ENCODE data around the gene CDYL2.
"Not testable (repeated sequence)": the region's sequence is repeated elsewhere in the genome, so short reads cannot be mapped to it uniquely, and the experiment has no call there.

Gene CDYL2

GRCh38 chr16:80804526-80805383, at the start of gene CDYL2:
TSS of gene CDYL2 (minus strand) at chr16:80804598. CDS start at chr16:80804173, 425 bp downstream.
- DNase-seq (ENCODE audit: low read depth in 2 of 2, low spot score in 1 of 2), result no peak

DNA sequence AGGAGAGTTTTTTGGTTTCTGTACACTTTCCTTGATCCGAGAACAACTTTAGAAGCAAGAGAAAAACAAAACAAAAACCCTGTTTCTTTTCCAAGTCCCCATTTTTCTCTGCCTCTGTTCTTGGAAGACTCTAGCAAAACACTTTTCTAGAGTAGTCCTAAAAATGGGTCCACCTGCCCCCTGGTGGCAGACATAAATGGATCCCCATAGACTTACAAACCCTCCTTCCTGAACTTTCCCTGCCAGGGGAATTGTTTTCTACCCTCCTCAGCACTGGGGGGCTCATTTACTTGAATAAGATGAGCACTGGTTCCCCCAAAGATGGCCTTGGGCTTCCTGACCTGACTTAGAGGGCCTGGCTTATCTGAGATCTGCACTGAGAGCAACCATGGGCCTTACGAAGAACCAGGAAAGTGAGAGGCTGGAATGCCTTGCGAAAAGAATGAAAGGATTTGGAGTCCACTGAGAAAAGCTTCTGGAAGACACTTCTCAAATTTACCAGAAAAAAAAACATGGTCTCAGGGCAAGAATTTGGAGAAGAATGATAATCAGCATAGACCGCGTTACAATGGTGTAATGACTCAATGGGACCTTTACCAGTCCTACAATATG, 48.0 kb upstream of the CDYL2 start:
- DNase-seq (ENCODE audit: low read depth in 2 of 2, low spot score in 1 of 2), result no peak

- no peak for DNase-seq (ENCODE audit: low read depth in 2 of 2, low spot score in 1 of 2)
Measured at GRCh38 chr16:80851831-80852230, 47.4 kb upstream of the CDYL2 start.

GRCh38 chr16:80850757-80851156, 46.4 kb upstream of the CDYL2 start:
- no peak for DNase-seq (ENCODE audit: low read depth in 2 of 2, low spot score in 1 of 2)

DNA sequence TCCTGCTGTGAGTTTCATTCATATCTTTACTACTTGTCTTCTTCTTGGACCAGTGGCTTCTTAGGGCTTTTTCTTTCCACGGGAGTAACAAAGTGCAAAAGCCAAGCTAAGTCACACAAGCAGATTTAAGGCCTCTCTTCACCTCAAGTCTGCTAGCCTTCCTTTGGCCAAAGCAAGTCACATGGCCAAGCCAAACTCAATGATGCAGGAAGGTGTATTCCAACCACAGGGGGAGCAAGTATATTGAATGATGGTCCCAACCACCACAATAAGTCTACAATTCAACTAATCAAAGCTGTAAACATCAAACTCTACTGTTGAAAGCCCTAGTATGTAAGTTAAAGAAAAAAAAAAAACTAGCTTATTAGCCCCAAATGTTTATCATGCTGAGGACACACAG, 44.5 kb upstream of the CDYL2 start:
- DNase-seq (ENCODE audit: low read depth in 2 of 2, low spot score in 1 of 2), result no peak

GRCh38 chr16:80846680-80847079, 42.3 kb upstream of the CDYL2 start:
- no peak for DNase-seq (ENCODE audit: low read depth in 2 of 2, low spot score in 1 of 2)

GRCh38 chr16:80846275-80846674, 41.9 kb upstream of the CDYL2 start:
- no peak for DNase-seq (ENCODE audit: low read depth in 2 of 2, low spot score in 1 of 2)

DNA sequence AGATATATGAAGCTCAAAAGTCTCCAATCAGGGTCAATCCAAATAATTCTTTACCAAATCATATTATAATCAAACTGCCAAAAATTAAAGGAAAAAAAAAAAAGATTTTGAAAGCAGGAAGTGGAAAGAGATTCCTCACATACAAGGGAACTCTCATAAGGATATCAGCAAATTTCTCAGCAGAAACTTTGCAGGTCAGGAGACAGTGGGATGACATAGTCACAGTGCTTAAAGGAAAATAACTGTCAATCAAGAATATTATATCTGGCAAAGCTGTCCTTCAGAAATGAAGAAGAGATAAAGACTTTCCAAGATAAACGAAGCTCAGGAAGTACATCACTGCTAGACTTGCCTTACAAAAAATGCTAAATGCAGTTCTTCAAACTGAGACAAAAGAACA, 40.0 kb upstream of the CDYL2 start:
- DNase-seq (ENCODE audit: low read depth in 2 of 2, low spot score in 1 of 2), result no peak

DNA sequence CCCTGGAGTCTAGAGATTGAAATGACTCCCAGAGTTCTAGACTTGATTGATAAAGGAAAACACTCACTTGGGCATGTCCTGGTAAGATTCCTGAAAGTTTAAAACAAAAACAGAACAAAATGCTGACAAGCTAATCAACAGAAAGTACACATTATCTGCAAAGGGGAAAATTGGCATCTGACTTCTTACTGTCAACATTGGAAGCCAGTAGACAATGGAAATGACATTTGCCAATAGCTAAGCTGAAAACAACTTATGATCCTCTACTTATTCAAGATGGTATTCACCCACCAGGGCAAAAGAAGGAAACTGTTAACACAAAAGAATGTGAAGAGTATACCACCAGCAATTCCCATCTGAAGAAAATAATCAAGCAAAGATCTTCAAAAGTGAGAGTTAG, 36.8 kb upstream of the CDYL2 start:
- DNase-seq (ENCODE audit: low read depth in 2 of 2, low spot score in 1 of 2), result no peak

GRCh38 chr16:80837533-80838147, 33.2 kb upstream of the CDYL2 start:
- DNase-seq (ENCODE audit: low read depth in 2 of 2, low spot score in 1 of 2), result no peak

GRCh38 chr16:80836846-80837245, 32.4 kb upstream of the CDYL2 start:
- DNase-seq (ENCODE audit: low read depth in 2 of 2, low spot score in 1 of 2), result no peak

GRCh38 chr16:80836202-80836601, 31.8 kb upstream of the CDYL2 start:
- no peak for DNase-seq (ENCODE audit: low read depth in 2 of 2, low spot score in 1 of 2)

GRCh38 chr16:80831039-80831438, 26.6 kb upstream of the CDYL2 start:
- DNase-seq (ENCODE audit: low read depth in 2 of 2, low spot score in 1 of 2), result no peak

- no peak for DNase-seq (ENCODE audit: low read depth in 2 of 2, low spot score in 1 of 2)
Measured at GRCh38 chr16:80828495-80828894, 24.1 kb upstream of the CDYL2 start.

DNA sequence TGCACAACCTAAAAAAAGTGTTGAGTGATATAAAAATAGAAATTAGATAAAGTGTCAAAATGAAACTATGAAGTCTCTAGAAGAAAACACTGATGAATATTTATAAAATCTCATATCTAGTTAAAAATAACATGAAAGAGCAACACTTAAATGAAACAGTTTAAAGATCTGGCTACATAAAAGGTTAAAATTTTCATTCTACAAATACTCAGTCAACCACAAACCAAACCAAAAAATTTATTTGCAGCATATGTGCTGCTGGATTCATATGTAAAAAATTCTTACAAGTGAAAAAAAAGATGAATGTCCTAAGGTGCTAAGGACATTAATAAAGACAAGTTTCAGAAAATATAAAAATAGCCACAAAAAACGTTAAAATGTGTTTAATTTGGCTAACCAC, 22.6 kb upstream of the CDYL2 start:
- DNase-seq (ENCODE audit: low read depth in 2 of 2, low spot score in 1 of 2), result no peak

DNA sequence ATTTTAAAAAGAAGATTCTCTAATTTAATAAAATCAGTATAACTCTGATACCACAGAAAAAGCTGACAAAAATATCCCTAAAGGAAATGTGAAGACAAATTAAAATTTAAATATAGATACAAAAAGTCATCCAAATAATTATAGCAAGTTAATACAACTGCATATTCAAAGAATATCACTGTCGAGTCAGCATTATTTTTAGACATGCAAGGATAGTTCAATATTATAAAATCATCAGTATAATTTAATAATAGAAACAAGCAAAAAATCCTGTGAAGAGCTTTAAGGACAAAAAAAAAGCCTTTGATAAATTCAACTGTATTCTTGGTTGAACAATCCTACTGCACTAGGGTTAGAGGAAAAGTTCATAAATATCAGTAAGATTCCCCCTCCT, 21.0 kb upstream of the CDYL2 start:
- DNase-seq (ENCODE audit: low read depth in 2 of 2, low spot score in 1 of 2), result no peak

DNA sequence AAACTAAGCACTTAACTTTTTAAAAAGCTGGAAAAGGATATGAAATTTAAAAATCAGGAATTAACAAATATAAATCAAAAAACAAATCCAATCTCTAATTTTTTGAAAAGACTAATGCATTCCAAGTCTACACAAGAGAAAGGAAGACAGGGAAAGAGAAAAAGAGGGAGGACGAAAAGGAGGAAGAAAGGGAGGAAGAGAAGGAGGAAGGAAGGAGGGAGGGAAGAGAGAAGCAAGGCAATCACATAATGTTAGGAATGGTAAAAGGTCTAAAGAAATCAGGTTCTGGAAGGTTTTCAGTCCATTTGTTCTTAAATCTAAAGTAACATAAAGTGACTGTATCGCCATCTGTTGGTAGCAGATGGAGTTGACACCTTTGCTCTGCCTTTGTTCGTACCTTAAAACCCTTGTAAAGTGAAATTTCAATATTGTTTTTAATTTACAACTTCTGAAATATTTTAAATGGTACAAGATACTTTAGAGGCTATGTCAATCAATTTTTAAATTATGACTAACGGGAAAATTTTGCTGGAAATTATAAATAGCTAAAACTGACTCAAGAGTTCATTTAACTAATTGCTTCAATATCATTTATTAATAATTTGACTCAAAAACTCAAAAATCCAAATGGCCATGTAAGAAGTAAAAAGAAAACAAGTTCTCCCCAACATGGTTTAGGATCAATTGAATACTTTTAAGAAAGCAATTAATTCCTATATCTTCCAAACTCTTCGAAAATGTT, 20.4 kb upstream of the CDYL2 start:
- DNase-seq (ENCODE audit: low read depth in 2 of 2, low spot score in 1 of 2), result no peak

DNA sequence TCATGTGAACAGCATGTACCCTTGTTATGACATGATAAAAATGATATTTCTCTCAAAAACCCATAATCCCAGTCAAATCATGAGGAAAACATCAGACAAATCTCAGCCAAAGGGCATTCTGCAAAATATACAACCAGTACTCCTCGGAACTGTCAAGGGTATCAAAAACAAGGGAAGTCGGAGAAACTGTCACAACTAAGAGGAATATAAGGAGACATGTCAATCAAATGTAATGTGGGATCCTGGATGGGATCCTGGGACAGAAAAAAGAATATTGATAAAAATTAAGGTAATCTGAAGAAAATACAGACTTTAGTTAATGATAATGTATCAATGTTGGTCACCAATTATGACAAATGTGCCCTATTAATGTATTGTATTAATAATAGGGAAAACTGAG, 15.6 kb upstream of the CDYL2 start:
- DNase-seq (ENCODE audit: low read depth in 2 of 2, low spot score in 1 of 2), result no peak

DNA sequence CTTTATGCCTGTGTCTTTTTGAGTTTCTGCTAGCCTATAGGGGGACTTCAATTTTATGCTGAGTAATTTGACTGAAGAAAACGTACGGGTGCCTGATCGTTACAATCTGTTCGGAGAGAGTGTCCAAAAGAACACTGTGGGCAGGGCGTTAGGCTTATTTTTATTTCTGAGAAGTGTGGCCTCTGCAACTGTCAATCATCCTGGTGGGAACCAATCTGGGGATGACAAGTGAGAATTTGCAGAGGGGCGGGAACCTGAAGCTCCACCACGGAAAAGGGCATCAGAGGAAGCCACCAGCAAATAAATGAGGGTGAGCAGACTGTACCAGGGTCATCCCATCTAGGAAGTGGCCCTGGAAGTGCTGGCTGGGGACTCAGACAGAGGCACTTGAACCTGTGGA, 12.0 kb upstream of the CDYL2 start:
- DNase-seq (ENCODE audit: low read depth in 2 of 2, low spot score in 1 of 2), result no peak

DNA sequence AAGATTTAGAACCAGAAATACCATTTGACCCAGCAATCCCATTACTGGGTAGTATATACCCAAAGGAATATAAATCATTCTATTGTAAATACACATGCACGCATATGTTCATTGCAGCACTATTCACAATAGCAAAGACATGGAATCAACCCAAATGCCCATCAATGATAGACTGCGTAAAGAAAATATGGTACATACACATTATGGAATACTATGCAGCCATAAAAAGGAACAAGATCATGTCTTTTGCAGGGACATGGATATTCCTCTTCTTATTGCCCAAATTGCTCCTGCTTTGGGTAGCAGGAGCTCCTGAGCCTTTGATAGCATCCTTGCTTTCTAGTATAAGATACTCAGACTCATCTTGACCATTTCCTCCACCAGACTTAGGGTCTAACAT, 10.9 kb upstream of the CDYL2 start:
- DNase-seq (ENCODE audit: low read depth in 2 of 2, low spot score in 1 of 2), result not testable (repeated sequence)

GRCh38 chr16:80812593-80812992, 8.2 kb upstream of the CDYL2 start:
- DNase-seq (ENCODE audit: low read depth in 2 of 2, low spot score in 1 of 2), result no peak

DNA sequence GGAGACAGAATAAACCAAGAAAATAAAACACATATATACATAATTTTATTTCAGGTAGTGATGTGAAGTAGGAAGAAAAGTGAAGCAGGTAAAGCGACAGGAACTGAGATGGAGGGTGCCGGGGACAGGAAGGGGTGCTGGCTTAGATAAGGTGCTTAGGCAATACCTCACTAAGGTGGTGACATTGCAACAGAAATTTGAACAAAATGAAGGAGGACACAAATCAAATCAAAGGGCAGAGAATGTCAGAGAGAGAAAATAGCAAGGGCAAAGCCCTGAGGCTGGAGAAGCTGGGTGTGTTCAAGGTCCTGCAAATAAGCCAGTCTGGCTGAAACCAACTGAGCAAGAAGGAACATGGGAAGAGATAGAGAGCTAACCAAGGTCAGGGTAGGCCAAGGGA, 5.0 kb upstream of the CDYL2 start:
- no peak for DNase-seq (ENCODE audit: low read depth in 2 of 2, low spot score in 1 of 2)

Measured in stimulated activated CD8-positive, alpha-beta memory T cell treated with anti-CD3 and anti-CD28 coated beads, Interleukin-4, amount 100 ng/mL, for 1 hour (primary cell).